ENCODE results near the gene PPP1R12B.
"Not testable (repeated sequence)": the region's sequence is repeated elsewhere in the genome, so short reads cannot be mapped to it uniquely, and the experiment has no call there.

- TF ChIP-seq EZH2 (IDR thresholded peaks at IDR 0.05; ENCODE audit: low read depth, unreplicated experiment); POLR2AphosphoS5 (IDR thresholded peaks at IDR 0.05; ENCODE audit: low read depth); CTCF (conservative IDR thresholded peaks at IDR 0.05; ENCODE audit: low read depth in 2 of 2); EZH2phosphoT487 (IDR thresholded peaks at IDR 0.05; ENCODE audit: unreplicated experiment); REST (IDR thresholded peaks at IDR 0.05; ENCODE audit: unreplicated experiment): not testable (repeated sequence)
Observed at GRCh38 chr1:202424260-202424659, 75.8 kb downstream of the PPP1R12B start.
